Right cardiac atrium (tissue), 5 donors: ENCODE measurements around the gene CPNE5. TPM values are rescaled to one million over a fixed set of nuclear protein-coding genes. Genes with fewer than 3 reads are reported as not detected.
A peak's percentile ranks its signal among the peaks of the same experiment; 100 is the strongest.

Source experiments
- ATAC-seq, 2 donors: fragments of 200-7000 bp; cut with Tn5 transposase; one replicate each; pipeline versions ENCODE4 v1.8.0 to v1.9.1; 2020; ENCODE audit warnings: moderate library complexity in 2 of 2, mild to moderate bottlenecking in 1 of 2
- DNase-seq, 3 donors: peaks; one replicate each; pipeline ENCODE4 v3.0.0-alpha.2; 2020
- H3K27ac ChIP-seq: one replicate; pipeline ENCODE4 v1.5.1; 2013; ENCODE audit warnings: mild to moderate bottlenecking, low read length, control low read depth, moderate library complexity
- H3K27me3 ChIP-seq: one replicate; pipeline ENCODE4 v1.6.1; 2013; ENCODE audit not compliant: control insufficient read depth, insufficient read depth
- H3K4me1 ChIP-seq: one replicate; pipeline ENCODE4 v1.6.1; 2013; ENCODE audit warnings: low read length; ENCODE audit not compliant: control insufficient read depth, insufficient read depth
- H3K4me3 ChIP-seq: one replicate; pipeline ENCODE4 v1.5.1; 2013; ENCODE audit warnings: low read length, control low read depth
- H3K9me3 ChIP-seq: one replicate; pipeline ENCODE4 v1.6.1; 2013; ENCODE audit warnings: low read length; ENCODE audit not compliant: control insufficient read depth
- WGBS: extraction: QIAGEN DNeasy Blood & Tissue Kit; methylation state at CpG from one replicate; pipeline ENCODE4 v1.1.7; 2013; 5-methylcytosine and 5-hydroxymethylcytosine counted together
- intact Hi-C, 4 donors: fragments of 100-400 bp; cut with DNase I; formaldehyde crosslinking; loops; one replicate each; pipeline versions ENCODE4 v1.11.0 to v1.14.0; 2022 to 2023
- polyA plus RNA-seq: library from polyadenylated mRNA; stranded (reverse); fragments of 200-250 nt; gene quantifications from one replicate; pipeline ENCODE4 v1.2.3, GENCODE V29; 2013
- total RNA-seq, 4 donors: library from RNA; stranded (reverse); fragmentation: NEBNext Ultra II Directional; extraction: Animal tissue kit (Norgen Biotek cat#: 25700); gene quantifications; one replicate each; pipeline ENCODE4 v1.2.1, GENCODE V29; 2021
- donor health status: healthy with polysubstance abuse.
- donor health status: DM: no; HTN: yes; CAD: no.
- donor health status: DM: no; HTN: no; CAD: no.
- donor health status: DM: no; HTN: yes; CAD: no; lungs with severe emphysema.
- donor health status: DM: yes; HTN: yes; CAD: no.

Gene CPNE5
- total and polyA plus RNA-seq, 5 donors = 27.5 to 80.9 (median 64.6) TPM

- no peaks in the 10 kb centered on the region for H3K27me3 ChIP-seq
- peak in 1 of 2 donors; percentile 18 for ATAC-seq
- intact Hi-C loops = no loop called here
- H3K9me3 ChIP-seq = no peaks in the 10 kb centered on the region
- no peak overlapping the region for H3K4me3 ChIP-seq
- peaks cover 5% of the 10 kb centered on the region for H3K4me1 ChIP-seq
- DNase-seq = peak in 1 of 3 donors; percentile 69
- no peak overlapping the region for H3K27ac ChIP-seq
- WGBS = 69% methylated on average over 3 of the region's 3 CpGs
These were observed 147.0 kb downstream of the CPNE5 start for GRCh38 chr6:36692220-36692619.

GRCh38 chr6:36691612-36692011 lies 147.6 kb downstream of the CPNE5 start:
- Histone ChIP-seq H3K4me1 (peaks cover 5% of the 10 kb centered on the region), H3K27ac (no peak overlapping the region), H3K9me3 (no peaks in the 10 kb centered on the region), H3K27me3 (no peaks in the 10 kb centered on the region), H3K4me3 (no peak overlapping the region)
- intact Hi-C loops = no loop called here
- 75% methylated on average over 2 of the region's 2 CpGs for WGBS
- DNase-seq (no peak), ATAC-seq (no peak)

GRCh38 chr6:36691011-36691410 lies 148.2 kb downstream of the CPNE5 start:
- DNase-seq (no peak), ATAC-seq (no peak)
- H3K9me3 ChIP-seq = no peaks in the 10 kb centered on the region
- intact Hi-C loops = no loop called here
- no peak overlapping the region for H3K4me3 ChIP-seq
- H3K27ac ChIP-seq = no peak overlapping the region
- 91% methylated on average over 4 of the region's 4 CpGs for WGBS
- peaks cover 5% of the 10 kb centered on the region for H3K4me1 ChIP-seq
- H3K27me3 ChIP-seq = no peaks in the 10 kb centered on the region

Other genes starting within 250 kb of the CPNE5 start
- gene SRSF3, start 245.1 kb downstream of the CPNE5 start, total RNA-seq = 100 to 1,000 TPM; 144 to 185 (median 151) TPM
- 137 TPM for gene SRSF3, start 245.1 kb downstream of the CPNE5 start, polyA plus RNA-seq
- 10 to 100 TPM; 38.5 to 68.6 (median 52.9) TPM for gene CDKN1A, start 160.7 kb downstream of the CPNE5 start, total RNA-seq
- 59.8 TPM for gene CDKN1A, start 160.7 kb downstream of the CPNE5 start, polyA plus RNA-seq
- gene RAB44, start 141.6 kb downstream of the CPNE5 start, total RNA-seq = under 1 TPM in 2 of 4 donors, not detected in 2; 0.06 TPM
- not detected for gene RAB44, start 141.6 kb downstream of the CPNE5 start, polyA plus RNA-seq
- gene PPIL1, start 35.4 kb upstream of the CPNE5 start, total RNA-seq = 10 to 100 TPM; 49.4 to 72.4 (median 63.7) TPM
- 75.6 TPM for gene PPIL1, start 35.4 kb upstream of the CPNE5 start, polyA plus RNA-seq
- gene C6orf89, start 46.5 kb upstream of the CPNE5 start, total RNA-seq = 10 to 100 TPM; 69.4 to 83.9 (median 79.1) TPM
- gene C6orf89, start 46.5 kb upstream of the CPNE5 start, polyA plus RNA-seq = 53.2 TPM
- 100 to 1,000 TPM in 1 of 4 donors, 10 to 100 TPM in 3; 35.0 to 125 (median 45.1) TPM for gene PI16, start 115.3 kb upstream of the CPNE5 start, total RNA-seq
- gene PI16, start 115.3 kb upstream of the CPNE5 start, polyA plus RNA-seq = 69.5 TPM
- gene MTCH1, start 146.8 kb upstream of the CPNE5 start, total RNA-seq = 100 to 1,000 TPM; 217 to 249 (median 227) TPM
- gene MTCH1, start 146.8 kb upstream of the CPNE5 start, polyA plus RNA-seq = 198 TPM
- 10 to 100 TPM in 2 of 4 donors, 1 to 10 TPM in 2; 6.4 to 14.0 (median 10.7) TPM for gene FGD2, start 166.2 kb upstream of the CPNE5 start, total RNA-seq
- 5.1 TPM for gene FGD2, start 166.2 kb upstream of the CPNE5 start, polyA plus RNA-seq